Cardiac fibroblast (primary cell): Measurements from ENCODE around the gene ORAI3.
A peak's percentile ranks its signal among the peaks of the same experiment; 100 is the strongest.

Source experiments
- DNase-seq, 2 donors: peaks; one replicate each; pipeline versions ENCODE4 v3.0.0 to v3.0.0-alpha.2; 2010; ENCODE audit warnings: low read depth in 2 of 2
- H3K4me3 ChIP-seq, 2 donors: replicated peaks in 1 of 2; 1 replicate in 1 of 2; 2 replicates in 1 of 2; pipeline ENCODE4 v1.5.1; 2011; ENCODE audit warnings: low read depth in 2 of 2, low read length in 2 of 2, mild to moderate bottlenecking in 2 of 2, moderate library complexity in 1 of 2
- TF ChIP-seq, protein P1 (sequence below): IDR thresholded peaks from one replicate; pipeline ENCODE4 v1.5.1; 2011; ENCODE audit warnings: low read depth, mild to moderate bottlenecking, low read length, inconsistent platforms

ORAI3 gene

DNA sequence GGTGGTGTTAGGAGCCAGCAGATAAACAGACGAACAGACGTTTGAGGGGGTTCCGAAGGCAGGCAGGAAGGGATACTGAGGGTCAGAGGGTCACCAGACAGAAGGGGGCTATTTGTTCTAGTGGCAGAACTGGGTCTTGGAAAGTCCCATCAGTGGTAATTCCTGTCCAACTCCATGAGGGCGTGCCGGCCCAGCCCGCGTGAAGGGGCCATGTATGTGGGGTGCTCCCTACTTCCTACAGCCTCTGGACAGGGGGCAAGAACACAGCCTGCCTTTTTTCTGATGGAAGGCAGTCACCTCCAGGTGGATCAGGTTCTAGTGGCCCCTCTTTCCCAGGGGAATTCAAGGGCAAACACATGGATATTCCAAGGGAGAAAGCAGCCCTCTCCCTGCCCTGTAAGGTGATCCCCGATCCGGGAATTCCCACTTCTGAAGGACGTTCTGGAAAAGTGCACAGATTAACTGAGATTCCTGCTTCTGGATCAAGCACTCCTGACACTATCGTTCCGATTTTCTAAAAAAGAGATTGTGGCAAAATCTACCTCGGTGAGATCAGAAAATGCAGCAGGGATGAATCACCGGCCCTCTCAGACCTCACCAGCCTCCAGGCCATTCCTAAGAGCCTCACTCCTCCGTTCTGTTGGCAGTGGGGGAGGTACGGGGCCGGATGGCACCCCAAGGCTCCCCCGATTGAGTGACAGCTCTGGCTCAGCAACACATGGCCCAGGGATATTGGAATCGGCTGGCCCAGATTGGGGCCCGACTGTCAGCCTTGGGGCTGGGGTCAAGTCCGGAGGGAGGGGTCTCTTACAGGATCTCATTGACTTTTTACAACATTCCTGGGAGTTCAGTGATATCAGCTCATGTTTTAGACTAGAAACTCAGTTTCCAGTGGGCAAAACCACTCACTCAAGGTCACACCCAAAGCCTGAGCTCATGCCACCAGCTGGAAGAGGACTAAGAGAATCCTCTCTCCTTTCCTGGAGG is 49.1 kb downstream of the ORAI3 start:
- peak overlapping the region; percentile 50 to 51 for H3K4me3 ChIP-seq
- TF ChIP-seq, protein P1, sequence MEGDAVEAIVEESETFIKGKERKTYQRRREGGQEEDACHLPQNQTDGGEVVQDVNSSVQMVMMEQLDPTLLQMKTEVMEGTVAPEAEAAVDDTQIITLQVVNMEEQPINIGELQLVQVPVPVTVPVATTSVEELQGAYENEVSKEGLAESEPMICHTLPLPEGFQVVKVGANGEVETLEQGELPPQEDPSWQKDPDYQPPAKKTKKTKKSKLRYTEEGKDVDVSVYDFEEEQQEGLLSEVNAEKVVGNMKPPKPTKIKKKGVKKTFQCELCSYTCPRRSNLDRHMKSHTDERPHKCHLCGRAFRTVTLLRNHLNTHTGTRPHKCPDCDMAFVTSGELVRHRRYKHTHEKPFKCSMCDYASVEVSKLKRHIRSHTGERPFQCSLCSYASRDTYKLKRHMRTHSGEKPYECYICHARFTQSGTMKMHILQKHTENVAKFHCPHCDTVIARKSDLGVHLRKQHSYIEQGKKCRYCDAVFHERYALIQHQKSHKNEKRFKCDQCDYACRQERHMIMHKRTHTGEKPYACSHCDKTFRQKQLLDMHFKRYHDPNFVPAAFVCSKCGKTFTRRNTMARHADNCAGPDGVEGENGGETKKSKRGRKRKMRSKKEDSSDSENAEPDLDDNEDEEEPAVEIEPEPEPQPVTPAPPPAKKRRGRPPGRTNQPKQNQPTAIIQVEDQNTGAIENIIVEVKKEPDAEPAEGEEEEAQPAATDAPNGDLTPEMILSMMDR = no peak
- peak; percentile 57 to 84 for DNase-seq

DNA sequence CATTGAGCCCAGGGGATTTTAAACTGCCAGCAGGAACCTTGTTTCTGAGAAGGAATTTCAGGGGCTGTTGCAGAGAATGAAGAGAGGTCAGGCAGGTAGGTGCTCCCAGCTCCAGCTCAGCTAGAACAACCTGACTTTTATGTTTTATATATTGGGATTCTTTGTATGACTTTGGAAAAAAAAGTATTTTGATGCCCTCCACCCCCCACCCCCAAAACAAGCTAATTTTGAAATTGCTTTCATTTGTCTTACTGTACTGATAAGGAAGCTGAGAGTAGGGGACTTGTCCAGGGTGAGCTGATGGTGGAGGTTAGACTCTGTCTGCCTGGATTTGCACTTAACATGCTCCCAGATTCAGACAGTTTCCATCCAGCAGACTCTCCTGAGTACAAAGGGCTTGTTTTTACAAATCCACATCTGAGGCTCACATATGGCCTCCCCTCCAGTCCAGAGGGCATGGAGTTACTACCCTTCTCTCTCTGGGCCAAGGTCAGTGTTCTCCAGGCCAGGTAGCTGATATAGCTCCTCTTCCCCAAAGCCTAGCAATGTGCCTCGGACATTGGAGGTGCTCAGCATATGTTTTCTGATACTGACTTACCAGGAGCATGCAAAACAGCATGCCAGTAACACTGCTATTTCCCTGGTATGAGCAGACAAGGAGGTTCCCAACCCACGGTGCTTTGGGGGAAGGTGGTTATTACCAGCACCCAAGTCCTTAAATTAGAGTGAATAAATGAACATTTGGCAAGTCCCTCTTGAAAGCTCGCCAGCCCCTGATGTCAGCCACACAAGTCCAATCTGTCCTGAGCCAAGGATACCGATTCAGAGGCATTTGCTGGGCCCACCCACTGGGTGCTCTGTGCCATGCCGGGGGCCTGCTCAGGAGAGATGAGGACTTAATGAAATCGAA is 50.2 kb downstream of the ORAI3 start:
- no peak for DNase-seq
- TF ChIP-seq, protein P1 = no peak
- H3K4me3 ChIP-seq = no peak overlapping the region

DNA sequence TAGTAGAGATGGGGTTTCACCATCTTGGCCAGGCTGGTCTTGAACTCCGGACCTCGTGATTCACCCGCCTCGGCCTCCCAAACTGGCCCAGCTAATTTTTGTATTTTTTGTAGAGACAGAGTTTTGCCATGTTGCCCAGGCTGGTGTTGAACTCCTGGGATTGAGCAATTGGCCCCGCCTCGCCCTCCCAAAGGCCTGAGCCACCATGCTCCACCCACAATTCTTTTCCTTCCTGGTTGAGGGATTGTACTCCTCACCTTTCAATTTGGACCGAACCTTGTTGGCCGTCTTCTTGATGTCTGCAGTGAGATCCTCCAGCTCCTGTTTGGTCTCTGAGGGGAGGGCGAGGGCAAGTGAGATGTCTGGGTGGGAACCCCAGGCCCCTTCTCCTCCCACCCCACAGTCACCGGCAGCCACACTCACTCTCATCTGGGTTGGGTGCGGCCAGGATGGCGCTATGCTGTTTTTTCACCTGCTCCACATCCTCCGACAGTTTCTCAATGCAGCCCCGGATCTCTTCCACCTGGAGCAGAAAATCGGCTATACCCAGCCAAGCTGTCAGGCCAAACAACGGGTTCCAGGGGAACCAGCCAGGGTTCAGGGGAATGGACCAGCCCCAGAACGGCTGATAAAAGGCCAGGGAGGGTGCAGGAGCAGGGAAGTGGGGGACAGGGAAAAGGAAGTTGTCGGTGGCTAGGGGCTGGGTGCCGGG is 52.0 kb downstream of the ORAI3 start:
- H3K4me3 ChIP-seq = no peak overlapping the region
- TF ChIP-seq, protein P1 = no peak
- DNase-seq = no peak

GRCh38 chr16:31001507-31002249 is 52.8 kb downstream of the ORAI3 start:
- TF ChIP-seq, protein P1 = no peak
- no peak overlapping the region for H3K4me3 ChIP-seq
- DNase-seq = no peak

DNA sequence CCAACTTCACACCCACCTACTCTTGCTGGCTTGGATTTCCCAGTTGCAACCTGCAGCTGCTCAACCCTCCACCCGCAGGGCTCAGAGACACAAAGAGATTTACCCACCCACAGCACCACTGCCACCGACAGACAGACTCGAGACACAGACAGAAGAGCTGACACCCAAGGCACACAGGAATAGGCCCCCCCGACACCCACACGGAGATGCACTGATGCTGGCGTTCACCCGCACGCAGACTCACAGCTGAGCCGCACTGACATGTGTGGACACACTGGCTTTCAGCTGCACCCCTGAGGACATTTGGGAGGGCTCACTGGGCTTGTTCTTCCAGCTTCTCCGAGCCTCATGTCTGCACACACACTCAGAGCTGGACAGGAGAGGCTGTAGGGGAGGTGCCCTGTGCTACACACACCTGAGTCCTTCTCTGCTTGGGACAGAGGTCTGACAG is 53.4 kb downstream of the ORAI3 start:
- TF ChIP-seq, protein P1 = no peak
- H3K4me3 ChIP-seq = no peak overlapping the region
- no peak for DNase-seq

DNA sequence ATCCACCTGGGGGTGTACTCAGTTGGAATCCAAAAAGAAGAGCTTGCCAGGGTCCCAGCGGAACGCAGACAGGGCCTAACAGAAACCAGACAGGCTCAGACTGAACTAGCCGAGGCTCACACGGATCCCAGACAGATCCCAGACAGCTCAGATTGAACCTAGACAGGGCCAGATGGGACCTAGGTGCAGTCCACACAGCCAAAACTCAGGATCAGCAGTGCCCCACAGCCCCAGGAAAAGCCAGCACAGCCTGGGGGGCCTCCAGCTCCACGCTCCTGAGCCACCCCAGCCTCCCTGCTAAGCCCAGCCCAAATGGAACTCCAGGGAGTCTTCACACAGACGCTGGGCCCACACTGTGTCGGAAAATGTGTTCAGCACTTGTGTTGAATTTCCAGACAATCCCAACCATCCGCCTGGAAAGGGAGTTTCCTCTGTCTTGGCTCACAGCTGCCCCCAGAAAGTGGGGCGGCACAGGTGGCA is 54.0 kb downstream of the ORAI3 start:
- TF ChIP-seq, protein P1 = no peak
- no peak overlapping the region for H3K4me3 ChIP-seq
- no peak for DNase-seq
